Motor neuron (in vitro differentiated cells): ENCODE results near the gene MAT2A. TPM values are rescaled to one million over a fixed set of nuclear protein-coding genes. Genes with fewer than 3 reads are reported as not detected.
"Not testable (repeated sequence)": the region's sequence is repeated elsewhere in the genome, so short reads cannot be mapped to it uniquely, and the experiment has no call there.

Source experiments
- ATAC-seq, 8 experiments: fragments of 200-7000 bp; cut with Tn5 transposase; replicated peaks in 6 of 8; 2 replicates each; pipeline ENCODE4 v1.8.0; 2021; ENCODE audit warnings: mild to moderate bottlenecking in 8 of 8, moderate library complexity in 8 of 8
- H3K27ac ChIP-seq, 2 donors: fragments of 250-450 bp; sonication (Bioruptor Pico); 2 replicates each; pipeline ENCODE4 v1.9.0; 2021; ENCODE audit warnings: antibody characterized with exemption in 2 of 2, mild to moderate bottlenecking in 2 of 2, moderate library complexity in 1 of 2
- H3K4me1 ChIP-seq, 2 donors: fragments of 250-450 bp; sonication (Bioruptor Pico); replicated peaks in 1 of 2; 2 replicates each; pipeline ENCODE4 v1.6.1; 2021; ENCODE audit warnings: antibody characterized with exemption in 2 of 2, mild to moderate bottlenecking in 2 of 2, moderate library complexity in 1 of 2
- H3K4me3 ChIP-seq, 5 donors: fragments of 250-450 bp; sonication (Bioruptor Pico); 2 replicates each; pipeline ENCODE4 v1.9.0; 2021; ENCODE audit warnings: antibody characterized with exemption in 5 of 5, mild to moderate bottlenecking in 5 of 5, moderate library complexity in 4 of 5
- WGBS, 10 experiments: fragments of 450-650 bp; shearing (Covaris generic); methylation state at CpG; one replicate each; pipeline ENCODE4 v1.0.0; 2022; 5-methylcytosine and 5-hydroxymethylcytosine counted together
- in situ Hi-C, 9 experiments: fragments of 400-800 bp; cut with MboI; loops; one replicate each; pipeline ENCODE4 v1.15.0; 2021; ENCODE audit warnings: low sequenced_read_pairs in 9 of 9, low pct_unique_long_range_greater_than_20kb in 2 of 9; ENCODE audit not compliant: unreplicated experiment in 9 of 9
- total RNA-seq, 8 experiments: library from RNA; unstranded; fragments of 300-600 nt; gene quantifications; 2 replicates each; pipeline versions ENCODE4 v1.2.3 to v1.2.4, GENCODE V29; 2022

MAT2A gene
- total RNA-seq, 8 experiments from 2014 or later: 64.8 to 340 (median 147) TPM

GRCh38 chr2:85554980-85555612 is 16.1 kb downstream of the MAT2A start:
- Histone ChIP-seq H3K27ac (no peak overlapping the region), H3K4me3 (no peak overlapping the region), H3K4me1 (peaks cover 1 to 3% of the 10 kb centered on the region in 2 donors)
- WGBS, 10 experiments: 83 to 100% (median 100%) methylated on average over 1 to 3 of the region's 3 CpGs; no CpG with 5 or more reads in 1 of the 10 experiments
- no peak for ATAC-seq
- in situ Hi-C loops: loop anchor here in 5 of 9 experiments (5.0 to 10.0 kb wide), 2 partner anchors 130 to 133 kb away; no protein-coding TSS in a partner anchor

- 80 to 100% (median 93%) methylated on average over 1 to 5 of the region's 5 CpGs; no CpG with 5 or more reads in 1 of the 10 experiments for WGBS, 10 experiments
- Histone ChIP-seq H3K4me3 (no peak overlapping the region), H3K27ac (no peak overlapping the region), H3K4me1 (peaks cover 7 to 9% of the 10 kb centered on the region in 2 donors)
- no peak for ATAC-seq
- in situ Hi-C loops: loop anchor here in 4 of 9 experiments (10.0 kb wide), 1 partner anchor 132 kb away; no protein-coding TSS in a partner anchor
Measured at GRCh38 chr2:85557130-85557529, 18.2 kb downstream of the MAT2A start.

- Histone ChIP-seq H3K4me1 (peaks cover 9 to 11% of the 10 kb centered on the region in 2 donors), H3K4me3 (no peak overlapping the region), H3K27ac (no peak overlapping the region)
- no peak for ATAC-seq
- WGBS, 10 experiments: 80 to 100% (median 92%) methylated on average over 1 of the region's 1 CpG; no CpG with 5 or more reads in 6 of the 10 experiments
- in situ Hi-C loops: loop anchor here in 4 of 9 experiments (10.0 kb wide), 1 partner anchor 133 kb away; no protein-coding TSS in a partner anchor
Measured at GRCh38 chr2:85558160-85558559, 19.2 kb downstream of the MAT2A start.

GRCh38 chr2:85560403-85560726 is 21.4 kb downstream of the MAT2A start:
- ATAC-seq, in situ Hi-C loops: not testable (repeated sequence)
- WGBS, 10 experiments: 71 to 90% (median 84%) methylated on average over 2 to 11 of the region's 12 CpGs; no CpG with 5 or more reads in 4 of the 10 experiments
- H3K4me1 ChIP-seq: peaks cover 9 to 11% of the 10 kb centered on the region in 2 donors
- peak overlapping the region; percentile 55 to 87 (median 67) for H3K4me3 ChIP-seq
- peak overlapping the region in 1 of 2 donors; percentile 84 for H3K27ac ChIP-seq

- 0 to 80% (median 4%) methylated on average over 1 to 11 of the region's 14 CpGs; no CpG with 5 or more reads in 1 of the 10 experiments for WGBS, 10 experiments
- peak in 6 of 8 experiments; percentile 32 to 76 (median 68) for ATAC-seq
- peak overlapping the region; percentile 55 to 87 (median 67) for H3K4me3 ChIP-seq
- in situ Hi-C loops: no loop called here
- H3K4me1 ChIP-seq: peaks cover 9 to 11% of the 10 kb centered on the region in 2 donors
- peak overlapping the region; percentile 84 to 85 for H3K27ac ChIP-seq
Measured at GRCh38 chr2:85560812-85561279, 21.9 kb downstream of the MAT2A start.

GRCh38 chr2:85561280-85562212 is 22.6 kb downstream of the MAT2A start, which contains the start of gene GGCX:
TSS of gene GGCX (minus strand) at chr2:85561493. CDS start at chr2:85561428, 65 bp downstream.
- Histone ChIP-seq H3K27ac (peak within 1 kb of the TSS; percentile 84 to 85), H3K4me1 (peaks cover 9 to 11% of the 10 kb centered on the region in 2 donors), H3K4me3 (peak within 1 kb of the TSS; percentile 55 to 87 (median 67))
- in situ Hi-C loops: no loop called here
- ATAC-seq: peak; percentile 89 to 97 (median 96)
- WGBS, 10 experiments: 0 to 94% (median 16%) methylated on average over 2 to 30 of the region's 64 CpGs

GRCh38 chr2:85564144-85564563 is 25.2 kb downstream of the MAT2A start:
- in situ Hi-C loops: no loop called here
- ATAC-seq: no peak
- Histone ChIP-seq H3K27ac (no peak overlapping the region), H3K4me1 (peaks cover 9 to 11% of the 10 kb centered on the region in 2 donors), H3K4me3 (no peak overlapping the region)
- 75 to 100% (median 84%) methylated on average over 1 to 5 of the region's 5 CpGs; no CpG with 5 or more reads in 2 of the 10 experiments for WGBS, 10 experiments

GRCh38 chr2:85566265-85566664 is 27.3 kb downstream of the MAT2A start:
- in situ Hi-C loops: no loop called here
- WGBS, 10 experiments: 33 to 100% (median 71%) methylated on average over 1 to 4 of the region's 4 CpGs; no CpG with 5 or more reads in 1 of the 10 experiments
- no peak overlapping the region for H3K4me3 ChIP-seq
- peaks cover 3 to 4% of the 10 kb centered on the region in 2 donors for H3K4me1 ChIP-seq
- no peak overlapping the region for H3K27ac ChIP-seq
- ATAC-seq: no peak

- in situ Hi-C loops: no loop called here
- ATAC-seq: no peak
- peaks cover 0 to 17% of the 10 kb centered on the region in 2 donors for H3K4me1 ChIP-seq
- H3K27ac ChIP-seq: no peak overlapping the region
- WGBS, 10 experiments: 67 to 100% (median 87%) methylated on average over 3 to 8 of the region's 8 CpGs; no CpG with 5 or more reads in 2 of the 10 experiments
- no peak overlapping the region for H3K4me3 ChIP-seq
Measured at GRCh38 chr2:85575739-85576138, 36.8 kb downstream of the MAT2A start.

- in situ Hi-C loops: no loop called here
- 20 to 100% (median 82%) methylated on average over 1 to 2 of the region's 3 CpGs; no CpG with 5 or more reads in 4 of the 10 experiments for WGBS, 10 experiments
- H3K27ac ChIP-seq: no peak overlapping the region
Measured at GRCh38 chr2:85577063-85577385, 38.1 kb downstream of the MAT2A start.

GRCh38 chr2:85577386-85578242 is 38.6 kb downstream of the MAT2A start, which contains the start of gene VAMP8:
TSS of gene VAMP8 (plus strand) at chr2:85577586. CDS start at chr2:85577647, 61 bp downstream.
- ATAC-seq: peak in 3 of 8 experiments; percentile 21 to 61 (median 23)
- no peak within 1 kb of the TSS for H3K4me3 ChIP-seq
- in situ Hi-C loops: no loop called here
- H3K27ac ChIP-seq: no peak within 1 kb of the TSS
- 85 to 100% (median 100%) methylated on average over 1 to 5 of the region's 19 CpGs; no CpG with 5 or more reads in 6 of the 10 experiments for WGBS, 10 experiments
- peaks cover 0 to 17% of the 10 kb centered on the region in 2 donors for H3K4me1 ChIP-seq

More at GRCh38 chr2:85577063-85577385, 38.1 kb downstream of the MAT2A start:
- H3K4me1 ChIP-seq: peaks cover 0 to 17% of the 10 kb centered on the region in 2 donors
- ATAC-seq: no peak
- no peak overlapping the region for H3K4me3 ChIP-seq
